HG02981 (cell line): ENCODE measurements around the gene MACROD2.
"Not testable (repeated sequence)": the region's sequence is repeated elsewhere in the genome, so short reads cannot be mapped to it uniquely, and the experiment has no call there.

Experiments used
- ATAC-seq: cut with Tn5 transposase; IDR thresholded peaks from one replicate; pipeline ENCODE4 v1.9.1; 2021; ENCODE audit warnings: mild to moderate bottlenecking, moderate library complexity; ENCODE audit not compliant: unreplicated experiment

MACROD2 gene

GRCh38 chr20:15345287-15345686 lies 1350.0 kb downstream of the MACROD2 start:
- no peak for ATAC-seq

GRCh38 chr20:15346657-15347280 lies 1351.5 kb downstream of the MACROD2 start:
- ATAC-seq = no peak

- ATAC-seq = no peak
Measured at GRCh38 chr20:15359056-15359455, 1363.7 kb downstream of the MACROD2 start.

GRCh38 chr20:15362849-15363248 lies 1367.5 kb downstream of the MACROD2 start:
- ATAC-seq = no peak

- no peak for ATAC-seq
Measured at GRCh38 chr20:15364781-15365180, 1369.5 kb downstream of the MACROD2 start.

- ATAC-seq = no peak
Measured at GRCh38 chr20:15370370-15370769, 1375.1 kb downstream of the MACROD2 start.

- no peak for ATAC-seq
Measured at GRCh38 chr20:15374682-15375081, 1379.4 kb downstream of the MACROD2 start.

GRCh38 chr20:15375836-15376235 lies 1380.5 kb downstream of the MACROD2 start:
- ATAC-seq = no peak

- ATAC-seq = not testable (repeated sequence)
Measured at GRCh38 chr20:15377603-15378002, 1382.3 kb downstream of the MACROD2 start.

GRCh38 chr20:15378151-15378550 lies 1382.8 kb downstream of the MACROD2 start:
- no peak for ATAC-seq

- no peak for ATAC-seq
Measured at GRCh38 chr20:15379681-15380296, 1384.5 kb downstream of the MACROD2 start.

GRCh38 chr20:15380770-15381169 lies 1385.5 kb downstream of the MACROD2 start:
- ATAC-seq = no peak

- ATAC-seq = no peak
Measured at GRCh38 chr20:15387228-15387627, 1391.9 kb downstream of the MACROD2 start.

- ATAC-seq = no peak
Measured at GRCh38 chr20:15395457-15395856, 1400.1 kb downstream of the MACROD2 start.

GRCh38 chr20:15396026-15396425 lies 1400.7 kb downstream of the MACROD2 start:
- no peak for ATAC-seq

- no peak for ATAC-seq
Measured at GRCh38 chr20:15396900-15397299, 1401.6 kb downstream of the MACROD2 start.

GRCh38 chr20:15399781-15400180 lies 1404.5 kb downstream of the MACROD2 start:
- ATAC-seq = no peak

GRCh38 chr20:15406072-15406471 lies 1410.8 kb downstream of the MACROD2 start:
- ATAC-seq = no peak

- ATAC-seq = no peak
Measured at GRCh38 chr20:15411781-15412180, 1416.5 kb downstream of the MACROD2 start.

- no peak for ATAC-seq
Measured at GRCh38 chr20:15415908-15416307, 1420.6 kb downstream of the MACROD2 start.

- no peak for ATAC-seq
Measured at GRCh38 chr20:15419856-15420255, 1424.5 kb downstream of the MACROD2 start.

- no peak for ATAC-seq
Measured at GRCh38 chr20:15422966-15423365, 1427.7 kb downstream of the MACROD2 start.

GRCh38 chr20:15439551-15439950 lies 1444.2 kb downstream of the MACROD2 start:
- no peak for ATAC-seq
